A549 (cell line): ENCODE results near the gene TBC1D16. TPM values are rescaled to one million over a fixed set of nuclear protein-coding genes. Genes with fewer than 3 reads are reported as not detected.

Source experiments
- ATAC-seq, 2 experiments: fragments of 200-7000 bp in 1 of 2; fragments of >200 bp in 1 of 2; cut with Nextera tagmentation in 1 of 2; cut with Tn5 transposase in 1 of 2; 3 replicates each; pipeline versions ENCODE4 v1.8.0 to v1.9.1; 2018 to 2020; ENCODE audit warnings: mild to moderate bottlenecking in 1 of 2, moderate library complexity in 1 of 2
- CTCF ChIA-PET: fragments of 300-600 bp; sonication (Branson Sonifier 250); formaldehyde crosslinking; extraction: SDS; loops from one replicate; lab custom pipeline; 2021; ENCODE audit warnings: antibody characterized with exemption, inconsistent platforms; lab: Yijun Ruan, JAX
- POLR2A ChIA-PET: fragments of 350-600 bp; formaldehyde crosslinking; extraction: SDS; loops from one replicate; lab custom pipeline; 2021; ENCODE audit warnings: antibody characterized with exemption, inconsistent platforms; lab: Yijun Ruan, JAX
- DNase-seq, 2 experiments: peaks; one replicate each; pipeline versions ENCODE4 v3.0.0 to v3.0.0-alpha.2; 2011 to 2016; ENCODE audit warnings: low read depth in 1 of 2, low spot score in 1 of 2
- FAIRE-seq: peaks from 2 replicates; lab custom pipeline; 2011; peaks lifted over from hg19 to GRCh38; lab: Jason Lieb, UNC
- H3K27ac ChIP-seq, 2 experiments: fragments of >200 bp; sonication (Bioruptor Twin); formaldehyde crosslinking; 3 replicates each; pipeline ENCODE4 v1.5.1; 2016 to 2017
- H3K4me1 ChIP-seq: fragments of >200 bp; sonication (Bioruptor Twin); formaldehyde crosslinking; 3 replicates; pipeline ENCODE4 v1.6.1; 2016
- H3K4me2 ChIP-seq: fragments of >200 bp; sonication (Bioruptor Twin); formaldehyde crosslinking; 3 replicates; pipeline ENCODE4 v1.6.1; 2016
- H3K4me3 ChIP-seq: fragments of >200 bp; sonication (Bioruptor Twin); formaldehyde crosslinking; 3 replicates; pipeline ENCODE4 v1.5.1; 2016
- H3K9me3 ChIP-seq: fragments of >200 bp; sonication (Bioruptor Twin); formaldehyde crosslinking; 3 replicates; pipeline ENCODE4 v1.6.1; 2016
- ATOH8 ChIP-seq: fragments of 250-450 bp; sonication (Bioruptor Pico); IDR thresholded peaks from 2 replicates; pipeline ENCODE4 v1.5.0; 2020; ENCODE audit warnings: low read depth, mild to moderate bottlenecking, moderate library complexity
- BHLHE40 ChIP-seq: IDR thresholded peaks from 2 replicates; pipeline ENCODE4 v1.6.1; 2012; ENCODE audit warnings: low read depth, low read length, inconsistent platforms
- E2F6 ChIP-seq: IDR thresholded peaks from 2 replicates; pipeline ENCODE4 v1.6.1; 2012; ENCODE audit warnings: low read depth, borderline replicate concordance
- EHF ChIP-seq: fragments of 250-450 bp; sonication (Bioruptor Pico); IDR thresholded peaks from 2 replicates; pipeline ENCODE4 v1.5.0; 2020; ENCODE audit warnings: mild to moderate bottlenecking
- FOSL2 ChIP-seq, 2 experiments: fragments of 450-650 bp in 1 of 2; fragments of >200 bp in 1 of 2; sonication (Bioruptor Twin) in 1 of 2; formaldehyde crosslinking; IDR thresholded peaks; 2 replicates each; pipeline versions ENCODE4 v1.5.0 to v1.6.1; 2016 to 2020; ENCODE audit warnings: mild to moderate bottlenecking in 1 of 2, moderate library complexity in 1 of 2
- HMGXB4 ChIP-seq: fragments of 250-450 bp; sonication (Bioruptor Pico); IDR thresholded peaks from 2 replicates; pipeline ENCODE4 v1.5.0; 2021; ENCODE audit warnings: mild to moderate bottlenecking, moderate library complexity, borderline replicate concordance
- KDM1A ChIP-seq: fragments of 200-600 bp; sonication (generic); IDR thresholded peaks from 2 replicates; pipeline ENCODE4 v1.6.1; 2016; ENCODE audit warnings: low read depth, mild to moderate bottlenecking
- MAFK ChIP-seq: fragments of 450-650 bp; IDR thresholded peaks from 2 replicates; pipeline ENCODE4 v1.6.1; 2014; ENCODE audit not compliant: partially characterized antibody
- MAX ChIP-seq: IDR thresholded peaks from 2 replicates; pipeline ENCODE4 v1.6.1; 2012
- MYC ChIP-seq: IDR thresholded peaks from 2 replicates; pipeline ENCODE4 v1.6.1; 2012; ENCODE audit warnings: mild to moderate bottlenecking, inconsistent platforms, low read length, improper control_type of control experiment, borderline replicate concordance
- NFE2L2 ChIP-seq: fragments of 150-350 bp; conservative IDR thresholded peaks from 2 replicates; pipeline ENCODE4 v1.6.1; 2014; ENCODE audit warnings: low read length
- NPAS2 ChIP-seq: fragments of 250-450 bp; sonication (Bioruptor Pico); IDR thresholded peaks from 2 replicates; pipeline ENCODE4 v1.8.0; 2022; ENCODE audit warnings: mild to moderate bottlenecking, moderate library complexity, borderline replicate concordance
- NR3C1 ChIP-seq: fragments of >200 bp; sonication (Bioruptor Twin); formaldehyde crosslinking; IDR thresholded peaks from 3 replicates; pipeline ENCODE4 v1.6.1; 2017
- PBX3 ChIP-seq: IDR thresholded peaks from 2 replicates; pipeline ENCODE4 v1.6.1; 2012
- POLR2A ChIP-seq: IDR thresholded peaks from 2 replicates; pipeline ENCODE4 v1.6.1; 2012; ENCODE audit warnings: mild to moderate bottlenecking, low read length
- POLR2AphosphoS2 ChIP-seq: conservative IDR thresholded peaks from 2 replicates; pipeline ENCODE4 v1.6.1; 2012; ENCODE audit warnings: low read length, improper control_type of control experiment, inconsistent platforms
- SMC3 ChIP-seq: fragments of >200 bp; sonication (Bioruptor Twin); formaldehyde crosslinking; IDR thresholded peaks from 3 replicates; pipeline ENCODE4 v1.6.1; 2018; ENCODE audit warnings: inconsistent platforms
- TP53 ChIP-seq: fragments of 250-450 bp; sonication (Bioruptor Pico); IDR thresholded peaks from 2 replicates; pipeline ENCODE4 v1.5.0; 2021; ENCODE audit warnings: mild to moderate bottlenecking, moderate library complexity
- ZNF302 ChIP-seq: fragments of 250-450 bp; sonication (Bioruptor Pico); IDR thresholded peaks from 2 replicates; pipeline ENCODE4 v1.9.0; 2021; ENCODE audit warnings: inconsistent platforms, mild to moderate bottlenecking, moderate library complexity
- WGBS: methylation state at CpG from one replicate; pipeline ENCODE4 v1.1.6; 2017; ENCODE audit errors: missing lambda C conversion rate; 5-methylcytosine and 5-hydroxymethylcytosine counted together
- polyA plus RNA-seq, 4 experiments: library from polyadenylated mRNA; depleted of rRNA in 3 of 4; stranded (reverse); fragments of >200 nt; fragmentation: RNase III in 1 of 4; extraction: RNeasy Plus Mini Kit Qiagen cat#74134 plus additional on column Dnase treatment in 1 of 4; gene quantifications; 2 replicates in 3 of 4; 3 replicates in 1 of 4; pipeline ENCODE4 v1.2.3, GENCODE V29; 2011 to 2017
- TF ChIP-seq, protein P1 (sequence below): fragments of 200-600 bp; sonication (generic); IDR thresholded peaks from 2 replicates; pipeline ENCODE4 v1.6.1; 2016; ENCODE audit warnings: antibody characterized with exemption, mild to moderate bottlenecking, moderate library complexity

Gene TBC1D16
- polyA plus RNA-seq, 2 of the 4 experiments (the other 2 are of a cell fraction): 8.9 to 12.5 TPM

GRCh38 chr17:79949656-79950209, 85.9 kb downstream of the TBC1D16 start:
- Histone ChIP-seq H3K27ac (no peak overlapping the region), H3K4me3 (no peak overlapping the region)
- POLR2A ChIA-PET: no interaction called here
- ATAC-seq (no peak), FAIRE-seq (no peak)
- TF ChIP-seq PBX3 (no peak), POLR2AphosphoS2 (no peak), POLR2A (no peak), BHLHE40 (no peak), TP53 (CRISPR knock-in tag) (no peak), NFE2L2 (no peak), EHF (CRISPR knock-in tag) (no peak), NR3C1 (no peak), SMC3 (no peak), NPAS2 (CRISPR knock-in tag) (no peak), E2F6 (no peak), HMGXB4 (CRISPR knock-in tag) (no peak), ATOH8 (no peak), KDM1A (no peak), FOSL2 (IDR thresholded peaks at IDR 0.05) (no peak), FOSL2 (CRISPR knock-in tag; IDR thresholded peaks at IDR 0.05) (no peak), MAFK (no peak), MAX (no peak), MYC (no peak), ZNF302 (CRISPR knock-in tag) (no peak)
- TF ChIP-seq, protein P1, sequence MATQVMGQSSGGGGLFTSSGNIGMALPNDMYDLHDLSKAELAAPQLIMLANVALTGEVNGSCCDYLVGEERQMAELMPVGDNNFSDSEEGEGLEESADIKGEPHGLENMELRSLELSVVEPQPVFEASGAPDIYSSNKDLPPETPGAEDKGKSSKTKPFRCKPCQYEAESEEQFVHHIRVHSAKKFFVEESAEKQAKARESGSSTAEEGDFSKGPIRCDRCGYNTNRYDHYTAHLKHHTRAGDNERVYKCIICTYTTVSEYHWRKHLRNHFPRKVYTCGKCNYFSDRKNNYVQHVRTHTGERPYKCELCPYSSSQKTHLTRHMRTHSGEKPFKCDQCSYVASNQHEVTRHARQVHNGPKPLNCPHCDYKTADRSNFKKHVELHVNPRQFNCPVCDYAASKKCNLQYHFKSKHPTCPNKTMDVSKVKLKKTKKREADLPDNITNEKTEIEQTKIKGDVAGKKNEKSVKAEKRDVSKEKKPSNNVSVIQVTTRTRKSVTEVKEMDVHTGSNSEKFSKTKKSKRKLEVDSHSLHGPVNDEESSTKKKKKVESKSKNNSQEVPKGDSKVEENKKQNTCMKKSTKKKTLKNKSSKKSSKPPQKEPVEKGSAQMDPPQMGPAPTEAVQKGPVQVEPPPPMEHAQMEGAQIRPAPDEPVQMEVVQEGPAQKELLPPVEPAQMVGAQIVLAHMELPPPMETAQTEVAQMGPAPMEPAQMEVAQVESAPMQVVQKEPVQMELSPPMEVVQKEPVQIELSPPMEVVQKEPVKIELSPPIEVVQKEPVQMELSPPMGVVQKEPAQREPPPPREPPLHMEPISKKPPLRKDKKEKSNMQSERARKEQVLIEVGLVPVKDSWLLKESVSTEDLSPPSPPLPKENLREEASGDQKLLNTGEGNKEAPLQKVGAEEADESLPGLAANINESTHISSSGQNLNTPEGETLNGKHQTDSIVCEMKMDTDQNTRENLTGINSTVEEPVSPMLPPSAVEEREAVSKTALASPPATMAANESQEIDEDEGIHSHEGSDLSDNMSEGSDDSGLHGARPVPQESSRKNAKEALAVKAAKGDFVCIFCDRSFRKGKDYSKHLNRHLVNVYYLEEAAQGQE: no peak
- TF ChIP-seq, all 56 proteins: peak for 0
- H3K9me3 ChIP-seq: no peaks in the 10 kb centered on the region
- DNase-seq: no peak
- no peak overlapping the region for H3K4me2 ChIP-seq
- 94% methylated on average over 27 of the region's 27 CpGs for WGBS
- no peaks in the 10 kb centered on the region for H3K4me1 ChIP-seq
- CTCF ChIA-PET: interaction anchor here (0.7 to 1.8 kb wide), 5 partner anchors 34 to 152 kb away, joined by 3 to 4 read pairs (median 3); partner anchors contain the start of gene GAA
